GM23338 (cell line): ENCODE data around the gene MYO18B.

ENCODE experiments used
- CREB1 ChIP-seq: fragments of 250-450 bp; sonication (Bioruptor Pico); IDR thresholded peaks from 2 replicates; pipeline ENCODE4 v1.5.0; 2020; ENCODE audit warnings: low read depth, mild to moderate bottlenecking, moderate library complexity
- CTCF ChIP-seq, 2 experiments: fragments of 200-600 bp in 1 of 2; sonication (generic) in 1 of 2; conservative IDR thresholded peaks; 2 replicates each; pipeline versions ENCODE4 v1.5.1 to v1.6.1; 2016 to 2017; ENCODE audit warnings: antibody characterized with exemption in 2 of 2, low read depth in 2 of 2, mild to moderate bottlenecking in 2 of 2, moderate library complexity in 1 of 2
- EZH2 ChIP-seq: fragments of 200-600 bp; sonication (generic); IDR thresholded peaks from one replicate; pipeline ENCODE4 v1.8.0; 2017; ENCODE audit warnings: antibody characterized with exemption, mild to moderate bottlenecking, low read depth; ENCODE audit not compliant: unreplicated experiment
- EZH2phosphoT487 ChIP-seq: fragments of 200-600 bp; sonication (generic); IDR thresholded peaks from one replicate; pipeline ENCODE4 v1.8.1; 2018; ENCODE audit warnings: antibody characterized with exemption; ENCODE audit not compliant: unreplicated experiment
- NANOG ChIP-seq: IDR thresholded peaks from 2 replicates; pipeline ENCODE4 v1.6.1; 2016; ENCODE audit warnings: antibody characterized with exemption, borderline replicate concordance
- POLR2AphosphoS5 ChIP-seq: IDR thresholded peaks from 2 replicates; pipeline ENCODE4 v1.6.1; 2016; ENCODE audit warnings: antibody characterized with exemption, low read depth
- REST ChIP-seq: IDR thresholded peaks from one replicate; pipeline ENCODE4 v1.6.1; 2018; ENCODE audit warnings: antibody characterized with exemption; ENCODE audit not compliant: unreplicated experiment
- STAT1 ChIP-seq: IDR thresholded peaks from one replicate; pipeline ENCODE4 v1.6.1; 2016; ENCODE audit warnings: antibody characterized with exemption; ENCODE audit not compliant: unreplicated experiment
- ZNF331 ChIP-seq: fragments of 250-450 bp; sonication (Bioruptor Pico); IDR thresholded peaks from 2 replicates; pipeline ENCODE4 v1.5.0; 2020; ENCODE audit warnings: low read depth, mild to moderate bottlenecking, moderate library complexity
- ZNF462 ChIP-seq: fragments of 250-450 bp; sonication (Bioruptor Pico); IDR thresholded peaks from 2 replicates; pipeline ENCODE4 v1.5.0; 2020; ENCODE audit warnings: mild to moderate bottlenecking, moderate library complexity
- TF ChIP-seq, protein P1 (sequence below): IDR thresholded peaks from 2 replicates; pipeline ENCODE4 v1.6.1; 2016; ENCODE audit warnings: antibody characterized with exemption

DNA sequence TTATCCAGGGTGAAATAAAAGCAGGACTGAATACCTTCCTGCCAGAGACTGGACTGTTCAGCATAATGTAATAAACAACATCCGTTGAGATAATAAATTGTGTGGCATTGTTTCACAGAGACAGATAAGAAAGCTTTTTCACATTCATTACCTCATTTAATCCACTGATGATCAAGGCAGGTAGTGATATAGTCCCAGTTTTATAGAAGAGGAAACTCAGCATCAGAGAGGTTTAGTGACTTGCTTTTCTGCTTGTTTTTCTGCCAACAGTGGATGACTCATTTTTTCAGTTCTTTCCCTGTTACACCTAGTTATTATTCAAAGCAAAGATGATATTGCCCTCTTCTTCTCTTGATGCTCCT, 4.0 kb downstream of the MYO18B start:
- TF ChIP-seq CTCF (conservative IDR thresholded peaks at IDR 0.05; ENCODE audit: low read depth in 2 of 2), result no peak
- no peak for TF ChIP-seq REST
- no peak for TF ChIP-seq EZH2
- no peak for TF ChIP-seq ZNF462 (CRISPR knock-in tag)
- no peak for TF ChIP-seq STAT1
- no peak for TF ChIP-seq POLR2AphosphoS5
- TF ChIP-seq NANOG, result no peak
- TF ChIP-seq EZH2phosphoT487, result no peak
- TF ChIP-seq ZNF331 (CRISPR knock-in tag), result no peak
- TF ChIP-seq CREB1, result no peak
- TF ChIP-seq, protein P1, sequence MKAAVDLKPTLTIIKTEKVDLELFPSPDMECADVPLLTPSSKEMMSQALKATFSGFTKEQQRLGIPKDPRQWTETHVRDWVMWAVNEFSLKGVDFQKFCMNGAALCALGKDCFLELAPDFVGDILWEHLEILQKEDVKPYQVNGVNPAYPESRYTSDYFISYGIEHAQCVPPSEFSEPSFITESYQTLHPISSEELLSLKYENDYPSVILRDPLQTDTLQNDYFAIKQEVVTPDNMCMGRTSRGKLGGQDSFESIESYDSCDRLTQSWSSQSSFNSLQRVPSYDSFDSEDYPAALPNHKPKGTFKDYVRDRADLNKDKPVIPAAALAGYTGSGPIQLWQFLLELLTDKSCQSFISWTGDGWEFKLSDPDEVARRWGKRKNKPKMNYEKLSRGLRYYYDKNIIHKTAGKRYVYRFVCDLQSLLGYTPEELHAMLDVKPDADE, result no peak
